ENCODE data around the gene RALGAPB.

GRCh38 chr20:38433304-38433972 is 39.2 kb upstream of the RALGAPB start:
- TF ChIP-seq RFX5 (IDR thresholded peaks at IDR 0.05; ENCODE audit: low read length): no peak
- TF ChIP-seq MAX (IDR thresholded peaks at IDR 0.05; ENCODE audit: low read depth): no peak
- TF ChIP-seq, protein P1, sequence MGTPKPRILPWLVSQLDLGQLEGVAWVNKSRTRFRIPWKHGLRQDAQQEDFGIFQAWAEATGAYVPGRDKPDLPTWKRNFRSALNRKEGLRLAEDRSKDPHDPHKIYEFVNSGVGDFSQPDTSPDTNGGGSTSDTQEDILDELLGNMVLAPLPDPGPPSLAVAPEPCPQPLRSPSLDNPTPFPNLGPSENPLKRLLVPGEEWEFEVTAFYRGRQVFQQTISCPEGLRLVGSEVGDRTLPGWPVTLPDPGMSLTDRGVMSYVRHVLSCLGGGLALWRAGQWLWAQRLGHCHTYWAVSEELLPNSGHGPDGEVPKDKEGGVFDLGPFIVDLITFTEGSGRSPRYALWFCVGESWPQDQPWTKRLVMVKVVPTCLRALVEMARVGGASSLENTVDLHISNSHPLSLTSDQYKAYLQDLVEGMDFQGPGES (IDR thresholded peaks at IDR 0.05; ENCODE audit: low read depth, low read length): no peak
- no peak for TF ChIP-seq EP300 (IDR thresholded peaks at IDR 0.05; ENCODE audit: borderline replicate concordance in 1 of 2, low read depth in 1 of 2, low read length in 1 of 2)
- TF ChIP-seq CTCF (IDR thresholded peaks at IDR 0.05): no peak
- no peak for TF ChIP-seq YY1 (IDR thresholded peaks at IDR 0.05; ENCODE audit: low read depth)
- TF ChIP-seq SIN3A (IDR thresholded peaks at IDR 0.05; ENCODE audit: borderline replicate concordance, low read depth, low read length): no peak
- TF ChIP-seq GATA2 (CRISPR knock-in tag; IDR thresholded peaks at IDR 0.05): no peak
- TF ChIP-seq, protein P2, sequence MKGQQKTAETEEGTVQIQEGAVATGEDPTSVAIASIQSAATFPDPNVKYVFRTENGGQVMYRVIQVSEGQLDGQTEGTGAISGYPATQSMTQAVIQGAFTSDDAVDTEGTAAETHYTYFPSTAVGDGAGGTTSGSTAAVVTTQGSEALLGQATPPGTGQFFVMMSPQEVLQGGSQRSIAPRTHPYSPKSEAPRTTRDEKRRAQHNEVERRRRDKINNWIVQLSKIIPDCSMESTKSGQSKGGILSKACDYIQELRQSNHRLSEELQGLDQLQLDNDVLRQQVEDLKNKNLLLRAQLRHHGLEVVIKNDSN (IDR thresholded peaks at IDR 0.05; ENCODE audit: borderline replicate concordance, low read depth): no peak
- no peak for TF ChIP-seq NFIC (IDR thresholded peaks at IDR 0.05; ENCODE audit: borderline replicate concordance)
- TF ChIP-seq, protein P3, sequence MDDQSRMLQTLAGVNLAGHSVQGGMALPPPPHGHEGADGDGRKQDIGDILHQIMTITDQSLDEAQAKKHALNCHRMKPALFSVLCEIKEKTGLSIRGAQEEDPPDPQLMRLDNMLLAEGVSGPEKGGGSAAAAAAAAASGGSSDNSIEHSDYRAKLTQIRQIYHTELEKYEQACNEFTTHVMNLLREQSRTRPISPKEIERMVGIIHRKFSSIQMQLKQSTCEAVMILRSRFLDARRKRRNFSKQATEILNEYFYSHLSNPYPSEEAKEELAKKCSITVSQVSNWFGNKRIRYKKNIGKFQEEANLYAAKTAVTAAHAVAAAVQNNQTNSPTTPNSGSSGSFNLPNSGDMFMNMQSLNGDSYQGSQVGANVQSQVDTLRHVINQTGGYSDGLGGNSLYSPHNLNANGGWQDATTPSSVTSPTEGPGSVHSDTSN (IDR thresholded peaks at IDR 0.05): no peak
- no peak for TF ChIP-seq FOXM1 (IDR thresholded peaks at IDR 0.05; ENCODE audit: low read depth)
- TF ChIP-seq TAF1 (IDR thresholded peaks at IDR 0.05; ENCODE audit: borderline replicate concordance, low read depth, low read length): no peak
- no peak for TF ChIP-seq CHD2 (IDR thresholded peaks at IDR 0.05; ENCODE audit: low read length, partially characterized antibody)

Measured in SK-N-SH (cell line).